H1 (cell line): ENCODE data around the gene ARHGEF12.

Source experiments
- EP300 ChIP-seq, 2 experiments: IDR thresholded peaks; 1 replicate in 1 of 2; 2 replicates in 1 of 2; pipeline ENCODE4 v1.6.1; 2011 to 2012; ENCODE audit warnings: low read depth in 2 of 2, low read length in 2 of 2, mild to moderate bottlenecking in 2 of 2, borderline replicate concordance in 1 of 2, inconsistent platforms in 1 of 2, moderate library complexity in 1 of 2
- EZH2 ChIP-seq: fragments of 200-600 bp; sonication (generic); IDR thresholded peaks from 2 replicates; pipeline ENCODE4 v1.7.1; 2012; ENCODE audit warnings: low read depth, mild to moderate bottlenecking, moderate library complexity, low read length, inconsistent platforms; ENCODE audit not compliant: severe bottlenecking
- HDAC2 ChIP-seq, 2 experiments: fragments of 300-600 bp in 1 of 2; sonication (generic) in 1 of 2; IDR thresholded peaks; 2 replicates each; pipeline ENCODE4 v1.6.1; 2011 to 2012; ENCODE audit warnings: low read depth in 2 of 2, low read length in 2 of 2, mild to moderate bottlenecking in 2 of 2, moderate library complexity in 2 of 2, borderline replicate concordance in 1 of 2, inconsistent platforms in 1 of 2
- POLR2A ChIP-seq, 2 experiments: IDR thresholded peaks; 1 replicate in 1 of 2; 2 replicates in 1 of 2; pipeline ENCODE4 v1.6.1; 2011; ENCODE audit warnings: low read depth in 2 of 2, low read length in 2 of 2, mild to moderate bottlenecking in 2 of 2; ENCODE audit errors: control extremely low read depth in 1 of 2
- POLR2AphosphoS5 ChIP-seq: IDR thresholded peaks from 2 replicates; pipeline ENCODE4 v1.6.1; 2011; ENCODE audit warnings: low read depth, low read length
- SUZ12 ChIP-seq: fragments of 200-600 bp; sonication (generic); IDR thresholded peaks from 2 replicates; pipeline ENCODE4 v1.6.1; 2012; ENCODE audit warnings: mild to moderate bottlenecking, inconsistent platforms, low read length, moderate library complexity, mixed read lengths
- TCF12 ChIP-seq: IDR thresholded peaks from 2 replicates; pipeline ENCODE4 v1.6.1; 2011; ENCODE audit warnings: low read depth, mild to moderate bottlenecking, low read length
- YY1 ChIP-seq: IDR thresholded peaks from 2 replicates; pipeline ENCODE4 v1.6.1; 2011; ENCODE audit warnings: low read depth, mild to moderate bottlenecking, low read length
- TF ChIP-seq, protein P1 (sequence below), 3 experiments: IDR thresholded peaks; 1 replicate in 2 of 3; 2 replicates in 1 of 3; pipeline versions ENCODE4 v1.5.1 to v1.6.1; 2011; ENCODE audit warnings: low read length in 3 of 3, mild to moderate bottlenecking in 3 of 3, inconsistent platforms in 2 of 3, low read depth in 1 of 3, moderate library complexity in 1 of 3; ENCODE audit not compliant: insufficient read depth in 1 of 3; ENCODE audit errors: control extremely low read depth in 1 of 3

- no peak for TF ChIP-seq POLR2A (IDR thresholded peaks at IDR 0.05; ENCODE audit: control extremely low read depth in 1 of 2, low read depth in 2 of 2, low read length in 2 of 2)
- no peak for TF ChIP-seq HDAC2 (IDR thresholded peaks at IDR 0.05; ENCODE audit: borderline replicate concordance in 1 of 2, low read depth in 2 of 2, low read length in 2 of 2)
- no peak for TF ChIP-seq EP300 (IDR thresholded peaks at IDR 0.05; ENCODE audit: borderline replicate concordance in 1 of 2, low read depth in 2 of 2, low read length in 2 of 2)
- TF ChIP-seq, protein P1, sequence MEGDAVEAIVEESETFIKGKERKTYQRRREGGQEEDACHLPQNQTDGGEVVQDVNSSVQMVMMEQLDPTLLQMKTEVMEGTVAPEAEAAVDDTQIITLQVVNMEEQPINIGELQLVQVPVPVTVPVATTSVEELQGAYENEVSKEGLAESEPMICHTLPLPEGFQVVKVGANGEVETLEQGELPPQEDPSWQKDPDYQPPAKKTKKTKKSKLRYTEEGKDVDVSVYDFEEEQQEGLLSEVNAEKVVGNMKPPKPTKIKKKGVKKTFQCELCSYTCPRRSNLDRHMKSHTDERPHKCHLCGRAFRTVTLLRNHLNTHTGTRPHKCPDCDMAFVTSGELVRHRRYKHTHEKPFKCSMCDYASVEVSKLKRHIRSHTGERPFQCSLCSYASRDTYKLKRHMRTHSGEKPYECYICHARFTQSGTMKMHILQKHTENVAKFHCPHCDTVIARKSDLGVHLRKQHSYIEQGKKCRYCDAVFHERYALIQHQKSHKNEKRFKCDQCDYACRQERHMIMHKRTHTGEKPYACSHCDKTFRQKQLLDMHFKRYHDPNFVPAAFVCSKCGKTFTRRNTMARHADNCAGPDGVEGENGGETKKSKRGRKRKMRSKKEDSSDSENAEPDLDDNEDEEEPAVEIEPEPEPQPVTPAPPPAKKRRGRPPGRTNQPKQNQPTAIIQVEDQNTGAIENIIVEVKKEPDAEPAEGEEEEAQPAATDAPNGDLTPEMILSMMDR (IDR thresholded peaks at IDR 0.05; ENCODE audit: control extremely low read depth in 1 of 3, insufficient read depth in 1 of 3, low read depth in 1 of 3, low read length in 3 of 3), result peak in 1 of 3 experiments; percentile 28; a peak in 1 of 4 replicates
- no peak for TF ChIP-seq POLR2AphosphoS5
- no peak for TF ChIP-seq EZH2
- no peak for TF ChIP-seq SUZ12
- TF ChIP-seq TCF12, result no peak
- TF ChIP-seq YY1, result no peak
Measured at GRCh38 chr11:120517801-120518291, 181.6 kb downstream of the ARHGEF12 start.
